ENCODE results near the gene TMEM178A.

Gene TMEM178A

GRCh38 chr2:39673018-39673417 lies 7.3 kb downstream of the TMEM178A start:
- Mint-ChIP-seq H3K4me3 (no peak overlapping the region), H3K9me3 (peaks cover 8% of the 10 kb centered on the region), H3K27me3 (ENCODE audit: low read depth, poor library complexity) (peaks cover 15% of the 10 kb centered on the region), H3K36me3 (ENCODE audit: low read depth) (peaks cover 28% of the 10 kb centered on the region), H3K4me1 (peaks cover 6% of the 10 kb centered on the region), H3K27ac (no peak overlapping the region)
- DNase-seq = no peak
- TF ChIP-seq CTCF (IDR thresholded peaks at IDR 0.05) = no peak

DNA sequence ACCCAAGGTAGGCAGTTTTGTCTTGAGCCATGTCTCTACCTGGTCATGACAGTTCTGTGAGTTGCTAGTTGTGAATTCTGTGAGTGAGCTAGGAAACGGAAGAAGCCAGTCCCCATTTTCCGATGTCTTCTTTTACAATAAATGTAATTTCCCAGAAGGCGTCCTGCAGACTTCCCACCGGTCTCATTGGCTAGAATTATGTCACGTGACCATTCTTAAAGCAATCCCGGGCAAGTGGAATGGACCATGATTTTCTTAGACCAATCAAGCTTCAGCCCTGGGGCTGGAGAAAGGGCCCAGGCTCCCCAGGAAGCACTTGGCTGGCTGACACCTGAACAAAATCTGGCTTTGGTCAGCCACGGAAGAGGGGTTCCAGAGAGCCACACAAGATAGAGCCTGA lies 10.6 kb downstream of the TMEM178A start:
- Mint-ChIP-seq H3K4me1 (no peaks in the 10 kb centered on the region), H3K36me3 (ENCODE audit: low read depth) (peaks cover 40% of the 10 kb centered on the region), H3K9me3 (peaks cover 17% of the 10 kb centered on the region), H3K27me3 (ENCODE audit: low read depth, poor library complexity) (peaks cover 11% of the 10 kb centered on the region), H3K27ac (no peak overlapping the region), H3K4me3 (no peak overlapping the region)
- no peak for TF ChIP-seq CTCF (IDR thresholded peaks at IDR 0.05)
- no peak for DNase-seq

GRCh38 chr2:39678170-39678569 lies 12.5 kb downstream of the TMEM178A start:
- Mint-ChIP-seq H3K4me3 (no peak overlapping the region), H3K4me1 (peaks cover 4% of the 10 kb centered on the region), H3K36me3 (ENCODE audit: low read depth) (peaks cover 40% of the 10 kb centered on the region), H3K27ac (no peak overlapping the region), H3K9me3 (peaks cover 17% of the 10 kb centered on the region), H3K27me3 (ENCODE audit: low read depth, poor library complexity) (peaks cover 7% of the 10 kb centered on the region)
- no peak for DNase-seq
- TF ChIP-seq CTCF (IDR thresholded peaks at IDR 0.05) = no peak

GRCh38 chr2:39679805-39680204 lies 14.1 kb downstream of the TMEM178A start:
- Mint-ChIP-seq H3K27me3 (ENCODE audit: low read depth, poor library complexity) (peaks cover 7% of the 10 kb centered on the region), H3K27ac (no peak overlapping the region), H3K9me3 (peaks cover 17% of the 10 kb centered on the region), H3K4me1 (peaks cover 14% of the 10 kb centered on the region), H3K36me3 (ENCODE audit: low read depth) (peaks cover 34% of the 10 kb centered on the region), H3K4me3 (no peak overlapping the region)
- DNase-seq = no peak
- TF ChIP-seq CTCF (IDR thresholded peaks at IDR 0.05) = no peak

DNA sequence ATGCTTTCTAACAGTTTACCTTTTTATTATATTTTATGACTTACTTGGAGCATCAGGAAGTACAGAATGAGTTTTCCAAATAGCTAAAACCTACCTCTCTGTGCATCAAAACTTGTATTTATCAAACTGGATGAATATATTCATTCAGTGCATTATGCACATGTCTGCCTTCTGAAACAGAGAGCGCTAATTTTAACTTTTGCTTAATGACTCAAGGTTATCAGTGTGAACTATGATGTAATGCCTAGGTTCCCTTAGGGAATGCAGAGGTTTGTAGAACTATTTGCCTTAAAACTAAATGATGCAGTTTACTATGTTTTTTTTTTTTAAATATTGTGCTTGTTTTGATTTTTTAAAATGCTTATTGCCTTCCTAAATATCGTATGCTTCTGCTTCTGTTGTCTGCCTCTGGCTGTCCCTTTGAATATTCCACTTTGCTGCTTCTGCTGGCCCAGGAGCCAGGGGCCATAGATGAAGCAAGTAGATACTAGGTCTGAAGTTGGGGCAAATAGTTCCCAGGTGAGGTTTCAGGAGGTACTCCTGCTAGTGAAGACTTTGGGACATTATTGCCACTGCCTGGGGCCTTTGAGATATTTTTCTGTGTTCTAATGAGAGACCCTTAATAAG lies 16.5 kb downstream of the TMEM178A start:
- no peak for DNase-seq
- Mint-ChIP-seq H3K27me3 (ENCODE audit: low read depth, poor library complexity) (peaks cover 7% of the 10 kb centered on the region), H3K4me1 (peaks cover 32% of the 10 kb centered on the region), H3K36me3 (ENCODE audit: low read depth) (peaks cover 20% of the 10 kb centered on the region), H3K27ac (no peak overlapping the region), H3K9me3 (peaks cover 17% of the 10 kb centered on the region), H3K4me3 (no peak overlapping the region)
- TF ChIP-seq CTCF (IDR thresholded peaks at IDR 0.05) = no peak

- Mint-ChIP-seq H3K27ac (no peak overlapping the region), H3K27me3 (ENCODE audit: low read depth, poor library complexity) (peaks cover under 1% of the 10 kb centered on the region), H3K4me3 (no peak overlapping the region), H3K36me3 (ENCODE audit: low read depth) (peaks cover 10% of the 10 kb centered on the region), H3K4me1 (peaks cover 32% of the 10 kb centered on the region), H3K9me3 (peaks cover 8% of the 10 kb centered on the region)
- no peak for DNase-seq
- TF ChIP-seq CTCF (IDR thresholded peaks at IDR 0.05) = no peak
These were observed 17.4 kb downstream of the TMEM178A start for GRCh38 chr2:39683022-39683699.

All from nephron progenitor cell (in vitro differentiated cells).